ENCODE data around the gene KRT16.
A peak's percentile ranks its signal among the peaks of the same experiment; 100 is the strongest.
"Not testable (repeated sequence)": the region's sequence is repeated elsewhere in the genome, so short reads cannot be mapped to it uniquely, and the experiment has no call there.

The KRT16 gene

GRCh38 chr17:41612376-41613160, at the start of gene KRT16:
KRT16 (minus strand) TSS chr17:41612767; CDS start chr17:41612688, 79 bp downstream.
- DNase-seq, result not testable (repeated sequence)

- no peak for DNase-seq
Observed at GRCh38 chr17:41660221-41660711, 47.7 kb upstream of the KRT16 start.

- DNase-seq, result no peak
Observed at GRCh38 chr17:41659427-41660212, 47.1 kb upstream of the KRT16 start.

GRCh38 chr17:41658846-41659245, 46.3 kb upstream of the KRT16 start:
- no peak for DNase-seq

GRCh38 chr17:41657936-41658335, 45.4 kb upstream of the KRT16 start:
- no peak for DNase-seq

- DNase-seq, result no peak
Observed at GRCh38 chr17:41657176-41657754, 44.7 kb upstream of the KRT16 start.

- DNase-seq, result no peak
Observed at GRCh38 chr17:41656249-41657023, 43.9 kb upstream of the KRT16 start.

- DNase-seq, result no peak
Observed at GRCh38 chr17:41655611-41656111, 43.1 kb upstream of the KRT16 start.

GRCh38 chr17:41654678-41655607, 42.4 kb upstream of the KRT16 start:
- no peak for DNase-seq

- DNase-seq, result no peak
Observed at GRCh38 chr17:41653892-41654677, 41.5 kb upstream of the KRT16 start.

GRCh38 chr17:41653421-41653820, 40.9 kb upstream of the KRT16 start:
- no peak for DNase-seq

GRCh38 chr17:41652461-41652970, 39.9 kb upstream of the KRT16 start:
- no peak for DNase-seq

GRCh38 chr17:41651625-41652460, 39.3 kb upstream of the KRT16 start:
- DNase-seq, result no peak

GRCh38 chr17:41650794-41651624, 38.4 kb upstream of the KRT16 start:
- no peak for DNase-seq

GRCh38 chr17:41649923-41650519, 37.5 kb upstream of the KRT16 start:
- DNase-seq, result no peak

- DNase-seq, result peak; percentile 86
Observed at GRCh38 chr17:41648411-41649195, 36.0 kb upstream of the KRT16 start.

- DNase-seq, result peak; percentile 91
Observed at GRCh38 chr17:41647940-41648410, 35.4 kb upstream of the KRT16 start.
